Measurements from ENCODE around the gene MPPED1. TPM values are rescaled to one million over a fixed set of nuclear protein-coding genes. Genes with fewer than 3 reads are reported as not detected.

The MPPED1 gene
- total and polyA plus RNA-seq, 2 experiments from 2014 or later, result 0.30 to 0.97 TPM

DNA sequence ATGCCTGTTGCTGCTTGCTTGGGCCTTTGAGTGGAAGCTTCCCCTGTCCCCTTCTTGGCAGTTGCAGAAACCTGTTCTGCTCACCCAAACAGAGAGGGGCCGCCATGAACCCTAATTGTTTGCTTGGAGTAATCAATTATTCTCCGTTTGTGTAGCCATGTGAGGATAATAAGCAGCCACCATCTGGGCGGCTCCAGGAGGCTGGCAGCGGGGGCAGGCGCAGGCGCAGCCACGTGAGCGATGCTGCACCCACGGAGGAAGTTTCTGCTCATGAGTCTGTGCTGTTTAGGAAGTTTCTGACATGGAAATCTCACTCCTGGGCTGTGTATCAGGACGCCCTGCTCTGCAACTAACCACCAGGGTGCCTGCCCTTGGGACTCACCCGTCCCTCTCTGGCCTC, 90.1 kb downstream of the MPPED1 start:
- Histone ChIP-seq H3K4me3 (no peak overlapping the region), H3K4me2 (no peak overlapping the region), H3K4me1 (ENCODE audit: insufficient read depth) (no peaks in the 10 kb centered on the region), H3K36me3 (replicated peaks; ENCODE audit: insufficient read depth, low read depth) (no peaks in the 10 kb centered on the region), H3K27ac (no peak overlapping the region), H3K79me2 (no peaks in the 10 kb centered on the region), H4K20me1 (ENCODE audit: insufficient read depth, poor library complexity, severe bottlenecking) (no peaks in the 10 kb centered on the region), H2AFZ (no peak overlapping the region), H3K9me2 (replicated peaks; ENCODE audit: insufficient read depth) (no peaks in the 10 kb centered on the region), H3K27me3 (no peaks in the 10 kb centered on the region), H3K9me3 (ENCODE audit: low read depth) (no peaks in the 10 kb centered on the region)
- no peak for DNase-seq (ENCODE audit: low spot score)
- WGBS (ENCODE audit: low lambda C conversion rate, missing lambda C conversion rate), result 71% methylated on average over 11 of the region's 11 CpGs
- TF ChIP-seq EZH2phosphoT487 (IDR thresholded peaks at IDR 0.05; ENCODE audit: low read depth, severe bottlenecking, unreplicated experiment) (no peak), EZH2 (IDR thresholded peaks at IDR 0.05; ENCODE audit: borderline replicate concordance) (no peak)
- TF ChIP-seq, protein P1, sequence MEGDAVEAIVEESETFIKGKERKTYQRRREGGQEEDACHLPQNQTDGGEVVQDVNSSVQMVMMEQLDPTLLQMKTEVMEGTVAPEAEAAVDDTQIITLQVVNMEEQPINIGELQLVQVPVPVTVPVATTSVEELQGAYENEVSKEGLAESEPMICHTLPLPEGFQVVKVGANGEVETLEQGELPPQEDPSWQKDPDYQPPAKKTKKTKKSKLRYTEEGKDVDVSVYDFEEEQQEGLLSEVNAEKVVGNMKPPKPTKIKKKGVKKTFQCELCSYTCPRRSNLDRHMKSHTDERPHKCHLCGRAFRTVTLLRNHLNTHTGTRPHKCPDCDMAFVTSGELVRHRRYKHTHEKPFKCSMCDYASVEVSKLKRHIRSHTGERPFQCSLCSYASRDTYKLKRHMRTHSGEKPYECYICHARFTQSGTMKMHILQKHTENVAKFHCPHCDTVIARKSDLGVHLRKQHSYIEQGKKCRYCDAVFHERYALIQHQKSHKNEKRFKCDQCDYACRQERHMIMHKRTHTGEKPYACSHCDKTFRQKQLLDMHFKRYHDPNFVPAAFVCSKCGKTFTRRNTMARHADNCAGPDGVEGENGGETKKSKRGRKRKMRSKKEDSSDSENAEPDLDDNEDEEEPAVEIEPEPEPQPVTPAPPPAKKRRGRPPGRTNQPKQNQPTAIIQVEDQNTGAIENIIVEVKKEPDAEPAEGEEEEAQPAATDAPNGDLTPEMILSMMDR (IDR thresholded peaks at IDR 0.05; ENCODE audit: poor library complexity), result no peak

DNA sequence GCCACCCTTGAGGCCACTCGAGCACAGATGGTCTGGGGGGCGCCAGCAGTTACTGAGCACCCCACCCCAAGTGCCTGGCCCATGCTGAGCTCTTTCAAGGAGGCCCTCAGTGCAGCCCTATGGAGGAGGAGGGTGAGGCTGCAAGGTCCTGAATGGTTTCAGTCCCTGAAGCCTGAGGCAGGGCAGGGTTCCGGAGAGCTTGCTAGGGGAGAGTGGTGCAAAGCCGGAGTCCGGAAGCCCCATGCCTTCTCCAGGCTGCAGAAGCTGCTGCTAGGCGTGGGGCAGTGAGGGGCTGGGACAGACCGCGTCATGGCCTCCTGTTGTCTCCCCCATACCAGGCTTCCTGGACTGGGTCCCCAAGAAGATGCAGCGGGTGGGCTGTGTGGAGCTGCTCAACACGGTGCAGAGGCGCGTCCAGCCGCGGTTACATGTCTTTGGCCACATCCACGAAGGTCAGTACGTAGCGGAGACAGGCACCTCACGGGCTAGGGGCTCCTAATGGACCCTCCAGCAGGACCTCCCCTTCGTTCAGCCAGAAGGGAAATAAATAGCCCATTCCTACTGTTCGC, 90.6 kb downstream of the MPPED1 start:
- Histone ChIP-seq H2AFZ (no peak overlapping the region), H3K9me2 (replicated peaks; ENCODE audit: insufficient read depth) (no peaks in the 10 kb centered on the region), H3K9me3 (ENCODE audit: low read depth) (no peaks in the 10 kb centered on the region), H3K27me3 (no peaks in the 10 kb centered on the region), H4K20me1 (ENCODE audit: insufficient read depth, poor library complexity, severe bottlenecking) (no peaks in the 10 kb centered on the region), H3K4me3 (no peak overlapping the region), H3K27ac (no peak overlapping the region), H3K4me1 (ENCODE audit: insufficient read depth) (no peaks in the 10 kb centered on the region), H3K79me2 (no peaks in the 10 kb centered on the region), H3K36me3 (replicated peaks; ENCODE audit: insufficient read depth, low read depth) (no peaks in the 10 kb centered on the region), H3K4me2 (no peak overlapping the region)
- WGBS (ENCODE audit: low lambda C conversion rate, missing lambda C conversion rate), result 90% methylated on average over 20 of the region's 20 CpGs
- TF ChIP-seq EZH2 (IDR thresholded peaks at IDR 0.05; ENCODE audit: borderline replicate concordance), result no peak
- TF ChIP-seq EZH2phosphoT487 (IDR thresholded peaks at IDR 0.05; ENCODE audit: low read depth, severe bottlenecking, unreplicated experiment), result no peak
- TF ChIP-seq, protein P1 (IDR thresholded peaks at IDR 0.05; ENCODE audit: poor library complexity), result no peak
- no peak for DNase-seq (ENCODE audit: low spot score)

DNA sequence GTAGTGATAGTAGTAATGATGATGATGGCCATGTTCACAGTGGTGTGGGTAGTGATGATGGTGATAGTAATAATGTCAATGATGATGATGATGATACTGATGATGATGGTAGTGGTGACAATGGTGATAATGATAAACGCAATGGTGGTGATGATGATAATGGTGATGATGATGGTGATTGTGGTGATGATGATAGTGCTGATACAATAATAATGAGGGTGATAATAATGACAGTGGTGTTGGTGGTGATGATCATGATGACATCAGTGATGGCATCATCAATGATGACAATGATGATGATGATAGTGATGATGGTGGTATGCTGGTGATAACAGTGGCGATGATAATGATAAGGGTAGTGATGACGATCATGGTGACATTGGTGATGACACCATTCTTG, 92.3 kb downstream of the MPPED1 start:
- Histone ChIP-seq H3K4me3 (no peak overlapping the region), H3K27ac (no peak overlapping the region), H3K9me2 (replicated peaks; ENCODE audit: insufficient read depth) (no peaks in the 10 kb centered on the region), H3K4me2 (no peak overlapping the region), H4K20me1 (ENCODE audit: insufficient read depth, poor library complexity, severe bottlenecking) (no peaks in the 10 kb centered on the region), H3K79me2 (no peaks in the 10 kb centered on the region), H3K9me3 (ENCODE audit: low read depth) (no peaks in the 10 kb centered on the region), H2AFZ (no peak overlapping the region), H3K27me3 (no peaks in the 10 kb centered on the region), H3K4me1 (ENCODE audit: insufficient read depth) (no peaks in the 10 kb centered on the region), H3K36me3 (replicated peaks; ENCODE audit: insufficient read depth, low read depth) (no peaks in the 10 kb centered on the region)
- TF ChIP-seq EZH2 (IDR thresholded peaks at IDR 0.05; ENCODE audit: borderline replicate concordance) (no peak), EZH2phosphoT487 (IDR thresholded peaks at IDR 0.05; ENCODE audit: low read depth, severe bottlenecking, unreplicated experiment) (no peak)
- TF ChIP-seq, protein P1 (IDR thresholded peaks at IDR 0.05; ENCODE audit: poor library complexity), result no peak
- DNase-seq (ENCODE audit: low spot score), result no peak
- WGBS (ENCODE audit: low lambda C conversion rate, missing lambda C conversion rate), result 94% methylated on average over 3 of the region's 3 CpGs

Measured in hepatocyte (in vitro differentiated cells).